Ishikawa (cell line): ENCODE results near the gene KCNE3.

Source experiments
- CEBPB ChIP-seq: IDR thresholded peaks from 2 replicates; pipeline ENCODE4 v1.6.1; 2012
- CREB1 ChIP-seq: IDR thresholded peaks from 2 replicates; pipeline ENCODE4 v1.6.1; 2012; ENCODE audit warnings: low read depth
- EGR1 ChIP-seq: IDR thresholded peaks from 2 replicates; pipeline ENCODE4 v1.6.1; 2012
- EP300 ChIP-seq: IDR thresholded peaks from 2 replicates; pipeline ENCODE4 v1.6.1; 2012; ENCODE audit warnings: borderline replicate concordance
- FOXM1 ChIP-seq: IDR thresholded peaks from 2 replicates; pipeline ENCODE4 v1.6.1; 2012; ENCODE audit warnings: low read depth, borderline replicate concordance
- MAX ChIP-seq: IDR thresholded peaks from 2 replicates; pipeline ENCODE4 v1.6.1; 2012
- NFIC ChIP-seq: IDR thresholded peaks from 2 replicates; pipeline ENCODE4 v1.6.1; 2012
- RAD21 ChIP-seq: IDR thresholded peaks from 2 replicates; pipeline ENCODE4 v1.6.1; 2012; ENCODE audit warnings: low read depth
- TAF1 ChIP-seq: IDR thresholded peaks from 2 replicates; pipeline ENCODE4 v1.6.1; 2012; ENCODE audit warnings: low read depth, mild to moderate bottlenecking
- TCF12 ChIP-seq: IDR thresholded peaks from 2 replicates; pipeline ENCODE4 v1.6.1; 2012; ENCODE audit warnings: low read depth
- TEAD4 ChIP-seq: IDR thresholded peaks from 2 replicates; pipeline ENCODE4 v1.6.1; 2012
- USF1 ChIP-seq: IDR thresholded peaks from 2 replicates; pipeline ENCODE4 v1.6.1; 2012
- YY1 ChIP-seq: IDR thresholded peaks from 2 replicates; pipeline ENCODE4 v1.6.1; 2012; ENCODE audit warnings: low read depth
- ZBTB7A ChIP-seq: IDR thresholded peaks from 2 replicates; pipeline ENCODE4 v1.6.1; 2012; ENCODE audit warnings: low read depth
- TF ChIP-seq, protein P1 (sequence below): IDR thresholded peaks from 2 replicates; pipeline ENCODE4 v1.6.1; 2012; ENCODE audit warnings: low read depth, mild to moderate bottlenecking

KCNE3 gene

GRCh38 chr11:74425100-74425499, 42.2 kb downstream of the KCNE3 start:
- TF ChIP-seq USF1 (no peak), TEAD4 (no peak), RAD21 (no peak), NFIC (no peak), TCF12 (no peak), EGR1 (no peak), YY1 (no peak), CEBPB (no peak)
- TF ChIP-seq, protein P1, sequence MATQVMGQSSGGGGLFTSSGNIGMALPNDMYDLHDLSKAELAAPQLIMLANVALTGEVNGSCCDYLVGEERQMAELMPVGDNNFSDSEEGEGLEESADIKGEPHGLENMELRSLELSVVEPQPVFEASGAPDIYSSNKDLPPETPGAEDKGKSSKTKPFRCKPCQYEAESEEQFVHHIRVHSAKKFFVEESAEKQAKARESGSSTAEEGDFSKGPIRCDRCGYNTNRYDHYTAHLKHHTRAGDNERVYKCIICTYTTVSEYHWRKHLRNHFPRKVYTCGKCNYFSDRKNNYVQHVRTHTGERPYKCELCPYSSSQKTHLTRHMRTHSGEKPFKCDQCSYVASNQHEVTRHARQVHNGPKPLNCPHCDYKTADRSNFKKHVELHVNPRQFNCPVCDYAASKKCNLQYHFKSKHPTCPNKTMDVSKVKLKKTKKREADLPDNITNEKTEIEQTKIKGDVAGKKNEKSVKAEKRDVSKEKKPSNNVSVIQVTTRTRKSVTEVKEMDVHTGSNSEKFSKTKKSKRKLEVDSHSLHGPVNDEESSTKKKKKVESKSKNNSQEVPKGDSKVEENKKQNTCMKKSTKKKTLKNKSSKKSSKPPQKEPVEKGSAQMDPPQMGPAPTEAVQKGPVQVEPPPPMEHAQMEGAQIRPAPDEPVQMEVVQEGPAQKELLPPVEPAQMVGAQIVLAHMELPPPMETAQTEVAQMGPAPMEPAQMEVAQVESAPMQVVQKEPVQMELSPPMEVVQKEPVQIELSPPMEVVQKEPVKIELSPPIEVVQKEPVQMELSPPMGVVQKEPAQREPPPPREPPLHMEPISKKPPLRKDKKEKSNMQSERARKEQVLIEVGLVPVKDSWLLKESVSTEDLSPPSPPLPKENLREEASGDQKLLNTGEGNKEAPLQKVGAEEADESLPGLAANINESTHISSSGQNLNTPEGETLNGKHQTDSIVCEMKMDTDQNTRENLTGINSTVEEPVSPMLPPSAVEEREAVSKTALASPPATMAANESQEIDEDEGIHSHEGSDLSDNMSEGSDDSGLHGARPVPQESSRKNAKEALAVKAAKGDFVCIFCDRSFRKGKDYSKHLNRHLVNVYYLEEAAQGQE, result no peak

DNA sequence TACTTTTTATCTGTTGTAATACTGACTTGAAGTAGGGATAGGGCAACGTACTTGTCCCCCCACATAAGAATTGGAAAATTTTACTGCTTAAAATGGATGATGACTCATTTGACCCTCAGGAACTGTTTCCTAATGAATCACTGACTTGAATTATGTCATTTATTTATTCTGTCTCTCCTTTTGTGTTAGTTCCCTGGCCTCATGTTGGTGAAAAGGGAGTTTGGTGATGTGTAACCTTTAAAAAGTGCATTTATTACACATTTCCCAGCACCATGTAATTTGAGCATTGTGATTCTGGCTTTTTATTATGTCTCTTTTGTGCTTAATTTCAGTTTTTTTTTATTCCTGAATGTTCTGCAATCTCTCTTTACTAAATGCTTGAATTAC, 48.8 kb downstream of the KCNE3 start:
- TF ChIP-seq TEAD4 (peak; percentile 31; the same call in 1 of the 2 replicates), TCF12 (peak; percentile 59; the same call in 1 of the 2 replicates), EP300 (peak; percentile 84), NFIC (peak; percentile 31), CEBPB (peak; percentile 36; the same call in 1 of the 2 replicates), FOXM1 (peak; percentile 76; the same call in 1 of the 2 replicates), ZBTB7A (no peak)
- TF ChIP-seq, protein P1, result no peak

DNA sequence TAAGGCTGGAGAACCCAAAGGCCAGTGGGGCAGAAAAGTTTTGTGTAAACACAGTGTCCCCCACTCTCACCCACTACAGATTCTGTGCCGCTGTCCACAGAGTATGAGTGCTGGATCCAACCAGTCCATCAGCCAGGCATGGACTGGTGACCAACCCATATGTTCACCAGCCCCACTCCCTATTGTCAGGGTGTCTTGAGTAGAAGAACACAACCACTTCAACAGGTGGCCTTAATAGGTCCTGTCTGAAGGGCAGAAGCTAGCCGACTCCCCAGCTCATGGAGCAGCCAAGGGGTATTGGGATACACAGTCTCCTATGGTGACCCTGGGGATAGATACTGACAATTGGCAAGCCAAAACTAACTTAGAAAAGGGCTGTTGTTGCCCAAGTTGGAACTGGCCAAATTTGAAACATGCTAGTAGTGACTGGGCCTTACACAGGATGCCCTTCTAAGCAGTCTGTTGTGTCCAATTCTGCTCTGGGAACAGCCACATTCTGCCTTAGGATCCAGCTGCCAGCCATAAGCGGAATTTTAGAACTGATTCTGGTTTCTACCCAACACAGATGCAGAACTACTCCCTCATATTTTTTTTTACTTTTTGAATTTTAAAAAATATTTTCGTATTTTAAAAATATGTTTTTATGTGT, 49.4 kb downstream of the KCNE3 start:
- TF ChIP-seq EGR1, result no peak
- TF ChIP-seq, protein P1, result peak; percentile 87

DNA sequence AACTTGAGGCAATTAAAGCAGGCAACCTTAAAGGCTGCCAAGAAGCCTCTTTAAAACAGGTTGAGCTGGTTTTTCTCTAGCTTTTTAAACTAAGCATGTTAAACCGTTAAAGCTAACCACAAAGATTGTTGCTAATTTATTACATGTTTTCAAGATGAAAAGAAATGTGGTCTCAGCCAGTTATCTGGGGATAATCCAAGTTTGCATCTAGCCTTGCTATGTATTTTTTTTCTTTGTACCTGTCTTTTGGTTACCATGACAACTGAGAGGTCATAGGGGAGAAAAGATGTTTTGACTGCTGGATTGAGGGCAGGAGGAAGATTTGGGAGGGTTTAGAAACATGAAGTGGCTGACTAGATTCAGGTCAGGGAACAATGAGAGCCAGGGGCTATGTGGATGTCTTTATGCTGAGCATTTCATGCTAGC, 50.0 kb downstream of the KCNE3 start:
- TF ChIP-seq CEBPB (no peak), TAF1 (no peak), NFIC (peak; percentile 91), EGR1 (no peak), YY1 (no peak), TEAD4 (0 out of 2 replicates have a peak, but pooled peaks have one; percentile 9), EP300 (peak; percentile 55; the same call in 1 of the 2 replicates), ZBTB7A (no peak), TCF12 (peak; percentile 50; the same call in 1 of the 2 replicates), USF1 (no peak), RAD21 (no peak), MAX (peak; percentile 31), CREB1 (no peak), FOXM1 (peak; percentile 84)
- TF ChIP-seq, protein P1, result no peak
